ENCODE measurements around the gene ACSL3.
"Not testable (repeated sequence)": the region's sequence is repeated elsewhere in the genome, so short reads cannot be mapped to it uniquely, and the experiment has no call there.

ACSL3 gene

GRCh38 chr2:222840060-222840802 is 20.6 kb upstream of the ACSL3 start:
- FAIRE-seq (no peak), DNase-seq (ENCODE audit: insufficient read length, low spot score) (no peak)
- TF ChIP-seq CTCF (IDR thresholded peaks at IDR 0.05; ENCODE audit: insufficient read depth, missing control alignments), result no peak

- DNase-seq (ENCODE audit: insufficient read length, low spot score) (no peak), FAIRE-seq (no peak)
- TF ChIP-seq CTCF (IDR thresholded peaks at IDR 0.05; ENCODE audit: insufficient read depth, missing control alignments), result no peak
Measured at GRCh38 chr2:222842491-222843174, 18.2 kb upstream of the ACSL3 start.

GRCh38 chr2:222844323-222844722 is 16.5 kb upstream of the ACSL3 start:
- no peak for TF ChIP-seq CTCF (IDR thresholded peaks at IDR 0.05; ENCODE audit: insufficient read depth, missing control alignments)
- no peak for FAIRE-seq
- no peak for DNase-seq (ENCODE audit: insufficient read length, low spot score)

GRCh38 chr2:222845314-222845713 is 15.5 kb upstream of the ACSL3 start:
- not testable (repeated sequence) for FAIRE-seq; DNase-seq (ENCODE audit: insufficient read length, low spot score)

- DNase-seq (ENCODE audit: insufficient read length, low spot score), result no peak
- no peak for FAIRE-seq
- no peak for TF ChIP-seq CTCF (IDR thresholded peaks at IDR 0.05; ENCODE audit: insufficient read depth, missing control alignments)
Measured at GRCh38 chr2:222846003-222846402, 14.8 kb upstream of the ACSL3 start.

DNA sequence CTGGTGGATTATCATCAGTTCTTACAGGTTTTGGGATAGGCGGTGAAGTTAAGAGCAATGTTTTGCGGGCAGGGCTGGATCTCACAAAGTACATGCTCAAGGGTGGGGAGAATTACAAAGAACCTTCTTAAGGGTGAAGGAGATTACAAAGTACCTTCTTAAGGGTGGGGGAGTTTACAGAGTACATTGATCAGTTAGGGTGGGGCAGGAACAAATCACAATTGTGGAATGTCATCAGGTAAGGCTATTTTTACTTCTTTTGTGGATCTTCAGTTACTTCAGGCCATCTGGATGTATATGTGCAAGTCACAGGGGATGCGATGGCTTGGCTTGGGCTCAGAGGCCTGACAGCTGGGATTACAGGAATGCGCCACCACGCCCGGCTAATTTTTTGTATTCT is 12.8 kb upstream of the ACSL3 start:
- DNase-seq (ENCODE audit: insufficient read length, low spot score); FAIRE-seq: not testable (repeated sequence)

- no peak for TF ChIP-seq CTCF (IDR thresholded peaks at IDR 0.05; ENCODE audit: insufficient read depth, missing control alignments)
Measured at GRCh38 chr2:222848862-222849261, 12.0 kb upstream of the ACSL3 start.

GRCh38 chr2:222851956-222852617 is 8.7 kb upstream of the ACSL3 start:
- TF ChIP-seq CTCF (IDR thresholded peaks at IDR 0.05; ENCODE audit: insufficient read depth, missing control alignments), result no peak
- no peak for DNase-seq (ENCODE audit: insufficient read length, low spot score)
- FAIRE-seq, result no peak

More at GRCh38 chr2:222848862-222849261, 12.0 kb upstream of the ACSL3 start:
- no peak for FAIRE-seq
- DNase-seq (ENCODE audit: insufficient read length, low spot score), result no peak

Data from D721Med (cell line).